Natural killer cell (primary cell): Measurements from ENCODE around the gene SRGAP3. TPM values are rescaled to one million over a fixed set of nuclear protein-coding genes. Genes with fewer than 3 reads are reported as not detected.

Experiments used
- ATAC-seq, 3 donors: fragments of 150-1000 bp in 2 of 3; fragments of 200-7000 bp in 1 of 3; cut with Tn5 transposase; 1 replicate in 1 of 3; 2 replicates in 2 of 3; pipeline ENCODE4 v1.10.0; 2021; ENCODE audit warnings: mild to moderate bottlenecking in 2 of 3, moderate library complexity in 2 of 3
- DNase-seq, 2 donors: peaks; one replicate each; pipeline versions ENCODE4 v3.0.0 to v3.0.0-alpha.2; 2013 to 2021; ENCODE audit warnings: mixed read lengths in 1 of 2
- H3K27ac ChIP-seq: one replicate; pipeline ENCODE4 v1.5.1; 2013; ENCODE audit warnings: mild to moderate bottlenecking, low read length
- H3K27me3 ChIP-seq: one replicate; pipeline ENCODE4 v1.6.1; 2013; ENCODE audit warnings: low read length; ENCODE audit not compliant: control insufficient read depth, insufficient read depth
- H3K36me3 ChIP-seq: one replicate; pipeline ENCODE4 v1.6.1; 2013; ENCODE audit warnings: low read length; ENCODE audit not compliant: control insufficient read depth, insufficient read depth
- H3K4me1 ChIP-seq: one replicate; pipeline ENCODE4 v1.6.1; 2013; ENCODE audit warnings: low read length; ENCODE audit not compliant: control insufficient read depth, insufficient read depth
- H3K4me3 ChIP-seq: one replicate; pipeline ENCODE4 v1.5.1; 2013; ENCODE audit warnings: low read length
- H3K9me3 ChIP-seq: one replicate; pipeline ENCODE4 v1.6.1; 2013; ENCODE audit warnings: low read length; ENCODE audit not compliant: control insufficient read depth, insufficient read depth
- H3K27ac Mint-ChIP-seq, 2 donors: one replicate each; pipeline ENCODE4 v1.8.0; 2022; ENCODE audit warnings: mild to moderate bottlenecking in 2 of 2, mixed read lengths in 2 of 2, moderate library complexity in 1 of 2
- H3K27me3 Mint-ChIP-seq, 2 donors: one replicate each; pipeline ENCODE4 v1.8.0; 2022; ENCODE audit warnings: low read depth in 2 of 2, mixed read lengths in 2 of 2
- H3K36me3 Mint-ChIP-seq: one replicate; pipeline ENCODE4 v1.8.0; 2022; ENCODE audit warnings: mixed read lengths
- H3K4me1 Mint-ChIP-seq, 2 donors: one replicate each; pipeline ENCODE4 v1.8.0; 2022; ENCODE audit warnings: mixed read lengths in 2 of 2
- H3K4me3 Mint-ChIP-seq: one replicate; pipeline ENCODE4 v1.8.0; 2022; ENCODE audit warnings: mild to moderate bottlenecking, moderate library complexity, mixed read lengths
- H3K9me3 Mint-ChIP-seq, 2 donors: one replicate each; pipeline ENCODE4 v1.8.0; 2022; ENCODE audit warnings: mixed read lengths in 2 of 2
- WGBS: methylation state at CpG from one replicate; pipeline ENCODE4 v1.1.7; 2013; ENCODE audit warnings: missing lambda C conversion rate; ENCODE audit not compliant: insufficient coverage; 5-methylcytosine and 5-hydroxymethylcytosine counted together
- intact Hi-C: fragments of 100-400 bp; cut with micrococcal nuclease; formaldehyde crosslinking; loops from one replicate; pipeline ENCODE4 v1.14.2; 2022
- total RNA-seq, 4 donors: library from RNA; stranded (reverse); fragments of 120-200 nt in 1 of 4; gene quantifications; one replicate each; pipeline versions ENCODE4 v1.2.3 to v1.2.4, GENCODE V29; 2013 to 2022
- TF ChIP-seq, protein P1 (sequence below): fragments of 200-600 bp; IDR thresholded peaks from one replicate; pipeline ENCODE4 v1.8.0; 2022; ENCODE audit warnings: antibody characterized with exemption

SRGAP3 gene
- total RNA-seq, 3 donors from 2014 or later (not counting 1 experiment from before 2014, with no cell fraction given), result 2.5 to 14.9 (median 3.0) TPM

DNA sequence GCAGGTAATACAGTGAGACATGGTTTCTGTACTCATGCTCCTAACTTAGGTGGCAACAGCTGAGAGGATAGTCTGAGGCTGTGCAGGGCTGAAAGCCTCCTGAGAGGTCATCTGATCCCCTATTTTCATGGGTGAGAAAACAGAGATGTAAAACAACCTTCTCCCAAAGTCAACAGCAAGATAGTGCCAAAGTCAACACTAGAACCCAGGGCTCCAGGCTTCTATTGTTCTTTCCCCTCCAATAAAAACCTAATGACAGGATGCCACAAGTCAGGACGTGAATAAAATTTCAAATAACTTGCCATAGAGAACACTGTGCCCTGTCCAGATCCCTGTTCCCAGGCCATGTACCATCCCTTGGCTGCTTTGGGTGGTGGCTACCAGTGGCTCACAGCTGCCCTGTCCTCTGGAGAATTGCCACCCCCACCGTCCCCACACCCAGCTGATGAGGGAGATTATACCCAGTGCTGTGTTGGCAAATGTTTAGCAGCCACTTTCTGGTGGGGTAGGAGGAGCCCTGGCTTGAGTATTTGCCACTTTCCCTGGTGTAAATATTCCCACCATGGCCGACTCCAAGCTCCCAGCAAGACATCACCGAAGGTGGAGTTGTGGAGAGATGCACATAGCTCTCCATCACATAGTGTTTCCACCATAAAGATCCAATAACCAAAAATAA lies 54.8 kb downstream of the SRGAP3 start:
- Histone ChIP-seq H3K4me3 (no peak overlapping the region), H3K9me3 (no peaks in the 10 kb centered on the region), H3K27ac (no peak overlapping the region), H3K4me1 (no peaks in the 10 kb centered on the region), H3K27me3 (no peaks in the 10 kb centered on the region), H3K36me3 (no peaks in the 10 kb centered on the region)
- H3K4me1 Mint-ChIP-seq, result no peaks in the 10 kb centered on the region
- no peaks in the 10 kb centered on the region for H3K36me3 Mint-ChIP-seq
- no peak overlapping the region for H3K4me3 Mint-ChIP-seq
- no peak for DNase-seq
- WGBS, result 84% methylated on average over 3 of the region's 4 CpGs
- H3K27me3 Mint-ChIP-seq, result peaks cover 3 to 8% of the 10 kb centered on the region in 2 donors
- ATAC-seq, result no peak
- no peaks in the 10 kb centered on the region for H3K9me3 Mint-ChIP-seq
- intact Hi-C loops, result no loop called here
- TF ChIP-seq, protein P1, sequence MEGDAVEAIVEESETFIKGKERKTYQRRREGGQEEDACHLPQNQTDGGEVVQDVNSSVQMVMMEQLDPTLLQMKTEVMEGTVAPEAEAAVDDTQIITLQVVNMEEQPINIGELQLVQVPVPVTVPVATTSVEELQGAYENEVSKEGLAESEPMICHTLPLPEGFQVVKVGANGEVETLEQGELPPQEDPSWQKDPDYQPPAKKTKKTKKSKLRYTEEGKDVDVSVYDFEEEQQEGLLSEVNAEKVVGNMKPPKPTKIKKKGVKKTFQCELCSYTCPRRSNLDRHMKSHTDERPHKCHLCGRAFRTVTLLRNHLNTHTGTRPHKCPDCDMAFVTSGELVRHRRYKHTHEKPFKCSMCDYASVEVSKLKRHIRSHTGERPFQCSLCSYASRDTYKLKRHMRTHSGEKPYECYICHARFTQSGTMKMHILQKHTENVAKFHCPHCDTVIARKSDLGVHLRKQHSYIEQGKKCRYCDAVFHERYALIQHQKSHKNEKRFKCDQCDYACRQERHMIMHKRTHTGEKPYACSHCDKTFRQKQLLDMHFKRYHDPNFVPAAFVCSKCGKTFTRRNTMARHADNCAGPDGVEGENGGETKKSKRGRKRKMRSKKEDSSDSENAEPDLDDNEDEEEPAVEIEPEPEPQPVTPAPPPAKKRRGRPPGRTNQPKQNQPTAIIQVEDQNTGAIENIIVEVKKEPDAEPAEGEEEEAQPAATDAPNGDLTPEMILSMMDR, result no peak
- no peak overlapping the region for H3K27ac Mint-ChIP-seq

DNA sequence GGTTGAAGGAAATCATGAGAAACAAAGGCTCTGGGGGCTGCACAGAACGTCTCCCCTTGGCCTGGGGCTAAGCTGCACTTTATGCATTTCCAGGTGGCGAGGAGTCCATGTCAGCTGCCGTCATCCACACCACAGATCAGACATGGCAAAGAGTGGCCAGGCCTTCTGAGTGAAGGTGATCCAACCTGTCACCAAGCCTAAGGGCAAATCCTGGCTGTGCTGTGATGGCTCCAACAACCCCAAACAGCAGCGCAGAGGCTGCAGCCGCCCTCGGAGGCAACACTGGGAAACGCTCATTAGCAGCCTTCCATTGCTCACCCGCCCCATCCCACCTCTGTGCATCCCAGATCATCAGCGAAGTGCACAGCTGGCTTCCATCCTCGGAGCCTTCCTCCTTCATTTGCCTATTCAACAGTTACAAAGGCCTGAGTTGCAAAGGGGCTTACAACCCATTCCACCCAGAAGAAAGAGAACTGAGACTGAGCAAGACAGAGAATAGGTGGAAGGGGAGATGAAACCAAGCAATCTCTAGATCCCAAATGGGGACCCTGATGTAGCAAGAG lies 55.7 kb downstream of the SRGAP3 start:
- no peaks in the 10 kb centered on the region for H3K27me3 ChIP-seq
- no peaks in the 10 kb centered on the region for H3K4me1 Mint-ChIP-seq
- H3K36me3 ChIP-seq, result no peaks in the 10 kb centered on the region
- no peaks in the 10 kb centered on the region for H3K36me3 Mint-ChIP-seq
- no peak overlapping the region for H3K27ac ChIP-seq
- no peak for ATAC-seq
- H3K4me3 Mint-ChIP-seq, result no peak overlapping the region
- H3K4me1 ChIP-seq, result no peaks in the 10 kb centered on the region
- intact Hi-C loops, result no loop called here
- H3K27ac Mint-ChIP-seq, result no peak overlapping the region
- no peak for DNase-seq
- H3K4me3 ChIP-seq, result no peak overlapping the region
- H3K27me3 Mint-ChIP-seq, result peaks cover 3 to 8% of the 10 kb centered on the region in 2 donors
- 86% methylated on average over 10 of the region's 10 CpGs for WGBS
- no peaks in the 10 kb centered on the region for H3K9me3 ChIP-seq
- TF ChIP-seq, protein P1, result no peak
- H3K9me3 Mint-ChIP-seq, result no peaks in the 10 kb centered on the region

DNA sequence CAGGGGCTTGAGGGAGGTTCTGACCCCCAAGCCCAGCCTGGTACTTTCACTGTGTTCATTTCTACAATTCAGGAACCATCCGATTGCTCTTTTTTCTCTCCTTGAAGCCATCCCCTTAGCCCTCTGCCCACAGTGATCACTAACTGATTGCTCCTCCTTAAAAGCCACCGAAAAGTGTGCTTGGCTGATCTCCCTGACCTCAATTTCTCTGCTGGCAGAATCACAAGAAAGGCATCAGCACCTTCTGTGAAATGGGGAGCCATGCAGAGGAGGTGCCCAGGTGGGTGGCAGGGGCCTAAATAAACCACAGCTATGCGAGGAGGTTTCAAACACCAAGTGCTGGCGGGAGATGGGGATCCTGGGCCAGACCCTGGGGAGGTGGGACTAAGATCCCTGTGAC lies 56.2 kb downstream of the SRGAP3 start:
- no peaks in the 10 kb centered on the region for H3K9me3 Mint-ChIP-seq
- H3K27ac Mint-ChIP-seq, result no peak overlapping the region
- DNase-seq (no peak), ATAC-seq (no peak)
- 86% methylated on average over 4 of the region's 4 CpGs for WGBS
- H3K4me3 Mint-ChIP-seq, result no peak overlapping the region
- no peaks in the 10 kb centered on the region for H3K4me1 Mint-ChIP-seq
- Histone ChIP-seq H3K4me3 (no peak overlapping the region), H3K27me3 (no peaks in the 10 kb centered on the region), H3K9me3 (no peaks in the 10 kb centered on the region), H3K27ac (no peak overlapping the region), H3K36me3 (no peaks in the 10 kb centered on the region), H3K4me1 (no peaks in the 10 kb centered on the region)
- no peaks in the 10 kb centered on the region for H3K36me3 Mint-ChIP-seq
- peaks cover 3 to 8% of the 10 kb centered on the region in 2 donors for H3K27me3 Mint-ChIP-seq
- TF ChIP-seq, protein P1, result no peak
- intact Hi-C loops, result no loop called here
